ENCODE measurements around the gene MCUB.

Gene MCUB

DNA sequence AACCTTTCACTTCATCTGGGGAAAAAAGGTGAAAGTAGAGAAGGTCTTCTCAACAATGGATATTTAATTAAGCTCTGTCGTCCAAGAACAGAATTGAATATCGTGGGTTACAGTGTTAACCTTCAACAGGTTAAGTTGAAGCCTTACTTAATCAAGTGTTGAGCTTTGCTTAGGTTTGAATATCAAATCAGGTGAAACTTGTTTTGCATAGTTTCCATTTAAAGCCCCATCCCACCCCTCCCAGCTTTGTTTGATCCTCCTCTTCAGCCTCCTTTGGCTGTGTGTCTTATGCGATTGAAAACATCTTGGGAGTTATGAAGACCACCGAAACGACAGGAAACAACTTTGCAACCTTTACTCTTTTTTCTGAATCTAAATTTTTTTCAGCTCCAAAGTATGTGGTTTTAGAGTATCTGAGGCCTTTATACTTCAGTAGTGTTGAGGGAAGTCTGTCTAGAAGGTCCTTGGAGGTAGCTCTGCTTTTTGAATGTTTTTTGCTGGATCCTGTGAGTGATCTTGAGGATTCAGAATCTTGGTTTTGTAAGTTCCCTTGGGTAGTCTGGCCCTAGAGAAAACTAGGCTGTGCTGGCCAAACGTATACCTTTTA, 39.1 kb downstream of the MCUB start:
- H3K4me1 Mint-ChIP-seq = peaks cover 41% of the 10 kb centered on the region
- ATAC-seq = no peak
- no peak overlapping the region for H3K4me3 Mint-ChIP-seq
- peak overlapping the region in 1 of 2 donors; percentile 85 for H3K27ac Mint-ChIP-seq
- no peaks in the 10 kb centered on the region for H3K9me3 Mint-ChIP-seq
- DNase-seq = no peak
- H3K27me3 Mint-ChIP-seq = no peaks in the 10 kb centered on the region

DNA sequence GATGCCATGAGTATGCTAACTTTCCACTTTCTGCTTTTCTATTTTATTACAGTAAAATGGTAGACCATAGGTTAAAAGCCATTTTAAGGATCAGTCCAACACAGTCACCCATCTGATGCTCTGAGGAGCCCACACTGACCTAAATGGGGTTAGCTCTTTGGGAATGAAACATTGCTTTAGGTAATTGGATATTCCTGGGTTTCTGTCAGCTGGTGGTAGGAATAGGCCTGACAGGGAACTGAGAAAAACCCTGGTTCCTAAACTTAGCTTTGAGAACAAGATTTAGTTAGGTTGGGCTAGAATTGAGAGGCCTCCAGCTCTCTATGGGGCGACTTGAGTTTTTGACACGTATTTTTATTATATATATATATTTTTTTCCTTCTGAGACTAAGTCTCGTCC, 40.4 kb downstream of the MCUB start:
- no peak overlapping the region for H3K4me3 Mint-ChIP-seq
- ATAC-seq (no peak), DNase-seq (no peak)
- peaks cover 0 to 7% of the 10 kb centered on the region in 2 donors for H3K9me3 Mint-ChIP-seq
- no peak overlapping the region for H3K27ac Mint-ChIP-seq
- H3K27me3 Mint-ChIP-seq = no peaks in the 10 kb centered on the region
- H3K4me1 Mint-ChIP-seq = peaks cover 37% of the 10 kb centered on the region

DNA sequence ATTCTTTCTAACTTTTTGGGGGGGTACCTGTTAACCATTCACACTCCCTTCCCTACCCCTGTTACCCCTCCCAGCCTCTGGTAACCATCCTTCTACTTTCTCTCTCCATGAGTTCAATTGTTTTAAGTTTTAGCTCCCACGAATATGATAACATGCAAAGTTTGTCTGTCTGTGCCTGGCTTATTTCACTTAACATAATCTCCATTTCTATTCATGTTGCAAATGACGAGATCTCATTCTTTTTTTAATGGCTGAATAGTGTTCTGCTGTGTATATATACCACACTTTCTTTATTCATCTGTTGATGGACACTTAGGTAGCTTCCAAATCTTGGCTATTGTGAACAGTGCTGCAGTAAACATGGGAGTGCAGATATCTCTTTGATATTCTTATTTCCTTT, 41.3 kb downstream of the MCUB start:
- ATAC-seq (no peak), DNase-seq (no peak)
- H3K27ac Mint-ChIP-seq = no peak overlapping the region
- peaks cover 3 to 11% of the 10 kb centered on the region in 2 donors for H3K9me3 Mint-ChIP-seq
- no peak overlapping the region for H3K4me3 Mint-ChIP-seq
- peaks cover 41% of the 10 kb centered on the region for H3K4me1 Mint-ChIP-seq
- H3K27me3 Mint-ChIP-seq = no peaks in the 10 kb centered on the region

DNA sequence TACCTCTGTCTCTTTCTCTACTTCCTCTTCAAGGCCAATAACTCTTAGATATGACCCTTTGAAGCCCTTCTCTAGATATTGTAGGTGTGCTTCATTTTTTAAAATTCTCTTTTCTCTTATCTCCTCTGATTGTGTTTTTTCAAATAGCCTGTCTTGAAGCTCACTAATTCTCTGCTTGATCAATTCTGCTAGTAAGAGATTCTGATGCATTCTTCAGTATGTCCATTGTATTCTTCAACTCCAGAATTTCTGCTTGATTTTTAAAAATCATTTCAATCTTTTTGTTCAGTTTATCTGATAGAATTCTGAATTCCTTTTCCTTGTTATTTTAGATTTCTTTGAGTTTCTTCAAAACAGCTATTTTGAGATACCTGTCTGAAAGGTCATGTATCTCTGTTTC, 47.9 kb downstream of the MCUB start:
- Mint-ChIP-seq H3K4me1 (peaks cover 52% of the 10 kb centered on the region), H3K9me3 (peaks cover 13 to 33% of the 10 kb centered on the region in 2 donors), H3K27me3 (no peaks in the 10 kb centered on the region), H3K27ac (peak overlapping the region in 1 of 2 donors; percentile 66), H3K4me3 (no peak overlapping the region)
- DNase-seq = no peak
- ATAC-seq = no peak

DNA sequence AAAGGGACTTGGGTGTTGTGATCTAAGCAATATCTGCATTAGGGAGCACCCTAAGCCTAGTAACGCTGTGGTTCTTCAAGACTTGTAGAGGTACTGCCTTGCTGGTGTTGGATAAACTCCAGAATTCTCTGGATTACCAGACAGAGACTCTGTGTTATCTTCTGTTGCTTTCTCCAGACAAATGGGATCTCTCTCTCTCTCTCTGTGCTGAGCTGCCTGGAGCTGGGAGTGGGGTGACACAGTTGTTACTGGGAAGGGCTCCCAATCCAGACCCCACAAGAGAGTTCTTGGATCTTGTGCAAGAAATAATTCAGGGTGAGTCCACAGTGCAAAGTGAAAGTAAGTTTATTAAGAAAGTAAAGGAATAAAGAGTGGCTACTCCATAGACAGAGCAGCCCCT, 48.8 kb downstream of the MCUB start:
- peaks cover 13 to 33% of the 10 kb centered on the region in 2 donors for H3K9me3 Mint-ChIP-seq
- no peak overlapping the region for H3K27ac Mint-ChIP-seq
- no peak for ATAC-seq
- no peak for DNase-seq
- no peak overlapping the region for H3K4me3 Mint-ChIP-seq
- peaks cover 50% of the 10 kb centered on the region for H3K4me1 Mint-ChIP-seq
- H3K27me3 Mint-ChIP-seq = no peaks in the 10 kb centered on the region

DNA sequence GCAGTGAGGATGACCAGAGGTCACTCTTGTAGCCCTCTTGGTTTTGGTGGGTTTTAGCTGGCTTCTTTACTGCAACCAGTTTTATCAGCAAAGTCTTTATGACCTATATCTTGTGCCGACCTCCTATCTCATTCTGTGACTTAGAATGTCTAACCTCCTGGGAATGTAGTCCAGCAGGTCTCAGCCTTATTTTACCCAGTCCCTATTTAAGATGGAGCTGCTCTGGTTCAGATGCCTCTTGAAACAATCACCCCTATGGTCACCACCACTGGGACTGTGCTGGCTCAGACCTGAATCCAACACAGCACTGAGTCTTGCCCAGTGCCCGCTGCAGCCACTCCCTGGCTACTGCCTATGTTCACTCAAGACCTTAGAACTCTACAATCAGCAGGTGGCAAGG, 49.4 kb downstream of the MCUB start:
- DNase-seq (no peak), ATAC-seq (no peak)
- Mint-ChIP-seq H3K27ac (peak overlapping the region in 1 of 2 donors; percentile 95), H3K4me1 (peaks cover 55% of the 10 kb centered on the region), H3K9me3 (peaks cover 13 to 33% of the 10 kb centered on the region in 2 donors), H3K27me3 (no peaks in the 10 kb centered on the region), H3K4me3 (no peak overlapping the region)

DNA sequence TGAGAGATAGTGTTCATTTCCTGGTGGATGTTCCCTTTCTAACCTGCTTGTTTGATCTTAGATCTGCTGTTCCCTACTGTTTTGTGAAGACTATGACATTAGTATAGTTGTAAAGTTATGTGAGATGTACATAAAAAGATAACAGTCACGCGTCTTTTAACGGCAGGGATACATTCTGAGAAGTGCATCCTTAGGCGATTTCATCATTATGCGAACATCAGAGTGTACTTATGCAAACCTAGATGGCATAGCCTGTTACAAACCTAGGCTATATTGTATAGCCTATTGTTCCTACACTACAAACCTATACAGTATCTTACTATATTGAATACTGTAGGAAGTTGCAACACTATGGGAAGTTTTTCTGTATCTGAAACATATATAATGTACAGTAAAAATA, 50.4 kb downstream of the MCUB start:
- DNase-seq (no peak), ATAC-seq (no peak)
- H3K4me1 Mint-ChIP-seq = peaks cover 62% of the 10 kb centered on the region
- peak overlapping the region in 1 of 2 donors; percentile 15 for H3K27ac Mint-ChIP-seq
- H3K9me3 Mint-ChIP-seq = peaks cover 13 to 26% of the 10 kb centered on the region in 2 donors
- no peak overlapping the region for H3K4me3 Mint-ChIP-seq
- H3K27me3 Mint-ChIP-seq = no peaks in the 10 kb centered on the region

DNA sequence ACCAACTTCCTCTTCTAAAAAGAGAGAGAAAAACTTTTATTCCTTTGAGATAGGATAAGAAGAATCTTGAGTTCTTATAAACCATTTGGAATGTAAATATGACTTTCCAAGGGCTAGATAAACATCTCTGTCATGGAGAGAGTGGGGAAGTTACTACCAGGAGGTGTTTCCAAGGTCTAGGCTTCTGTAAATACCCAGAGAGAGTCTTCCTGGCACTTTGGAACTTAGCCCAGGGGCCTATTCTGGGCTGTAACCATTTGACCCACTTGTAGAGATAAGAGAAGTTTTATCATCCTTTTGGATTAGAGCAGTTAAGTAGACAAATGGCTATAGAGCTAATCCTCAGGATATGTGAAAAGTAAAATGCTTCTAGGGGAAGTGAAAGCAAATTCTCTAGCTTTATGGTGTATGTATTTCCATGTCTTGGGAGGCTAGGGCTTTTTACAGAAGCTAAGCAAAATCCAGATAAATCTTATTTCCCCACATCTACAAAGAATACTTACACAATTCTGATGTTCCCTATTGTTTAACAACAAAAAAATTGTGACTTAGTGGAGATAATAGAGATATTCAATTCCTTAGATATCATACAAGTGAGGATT, 51.1 kb downstream of the MCUB start:
- no peak overlapping the region for H3K4me3 Mint-ChIP-seq
- H3K27me3 Mint-ChIP-seq = no peaks in the 10 kb centered on the region
- H3K4me1 Mint-ChIP-seq = peaks cover 67% of the 10 kb centered on the region

DNA sequence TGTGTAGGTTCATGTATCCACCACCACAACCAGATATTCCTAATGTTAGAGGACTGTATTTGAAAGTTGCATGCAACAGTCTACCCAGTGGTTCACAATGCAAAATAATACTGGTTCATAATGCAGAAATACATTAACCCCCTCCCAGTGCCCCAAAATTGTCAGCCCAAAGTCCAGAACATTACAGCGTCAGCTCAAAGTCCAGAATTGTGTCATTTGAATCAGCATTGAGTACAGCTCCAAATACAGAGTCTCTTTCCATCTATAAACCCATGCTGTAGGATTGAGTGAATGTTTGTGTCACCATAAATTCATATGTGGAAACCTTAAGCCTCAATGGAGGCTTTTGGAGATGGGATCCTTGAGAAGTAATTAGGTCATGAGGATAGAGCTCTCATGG, 54.0 kb downstream of the MCUB start:
- Mint-ChIP-seq H3K4me1 (peaks cover 68% of the 10 kb centered on the region), H3K9me3 (peaks cover 0 to 8% of the 10 kb centered on the region in 2 donors), H3K27ac (no peak overlapping the region), H3K4me3 (no peak overlapping the region), H3K27me3 (no peaks in the 10 kb centered on the region)
- DNase-seq (no peak), ATAC-seq (no peak)

More for the DNA sequence above, 51.1 kb downstream of the MCUB start:
- no peak for DNase-seq
- Mint-ChIP-seq H3K27ac (peak overlapping the region in 1 of 2 donors; percentile 55), H3K9me3 (peaks cover 12 to 24% of the 10 kb centered on the region in 2 donors)
- ATAC-seq = no peak

DNA sequence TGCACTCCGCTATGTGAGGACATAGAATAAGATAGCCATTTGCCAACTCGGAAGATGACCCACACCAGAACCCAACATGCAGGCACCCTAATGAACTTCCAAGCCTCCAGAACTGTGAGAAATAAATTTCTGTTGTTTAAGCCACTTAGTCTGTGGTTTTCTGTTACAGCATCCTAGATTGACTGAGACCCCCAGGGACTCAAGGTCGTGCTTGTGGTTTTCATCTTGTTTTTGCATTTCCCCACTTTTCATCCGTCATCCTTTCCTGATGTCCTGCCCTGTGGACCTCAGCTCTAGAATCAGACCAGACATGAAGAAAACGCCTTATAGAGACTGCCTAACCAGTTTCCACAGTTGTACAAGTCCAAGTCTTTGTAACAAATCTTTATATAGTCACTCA, 54.4 kb downstream of the MCUB start:
- Mint-ChIP-seq H3K9me3 (peaks cover 0 to 5% of the 10 kb centered on the region in 2 donors), H3K27ac (no peak overlapping the region), H3K4me1 (peaks cover 64% of the 10 kb centered on the region), H3K4me3 (no peak overlapping the region), H3K27me3 (no peaks in the 10 kb centered on the region)
- ATAC-seq = no peak
- no peak for DNase-seq

DNA sequence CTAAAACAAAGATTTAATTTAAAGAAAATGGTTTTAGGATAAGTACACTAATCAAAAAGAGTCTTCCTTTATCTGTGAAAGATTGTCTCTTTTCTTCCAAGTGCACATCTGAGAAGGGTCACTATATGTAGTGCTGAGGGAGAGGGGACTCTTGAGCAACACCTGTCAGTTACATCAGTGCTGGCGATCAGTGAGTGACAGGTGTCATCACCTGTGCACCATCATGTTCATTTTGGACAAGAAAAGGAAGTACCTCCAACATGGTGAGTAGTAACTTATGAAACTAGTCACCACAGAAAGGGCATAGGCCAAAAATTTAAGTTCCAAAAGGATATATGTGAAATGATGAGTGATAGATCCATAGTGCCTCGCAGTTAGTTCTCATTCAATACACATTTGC, 55.7 kb downstream of the MCUB start:
- H3K9me3 Mint-ChIP-seq = no peaks in the 10 kb centered on the region
- ATAC-seq = no peak
- no peak for DNase-seq
- peaks cover 53% of the 10 kb centered on the region for H3K4me1 Mint-ChIP-seq
- H3K27ac Mint-ChIP-seq = no peak overlapping the region
- H3K4me3 Mint-ChIP-seq = no peak overlapping the region
- no peaks in the 10 kb centered on the region for H3K27me3 Mint-ChIP-seq

DNA sequence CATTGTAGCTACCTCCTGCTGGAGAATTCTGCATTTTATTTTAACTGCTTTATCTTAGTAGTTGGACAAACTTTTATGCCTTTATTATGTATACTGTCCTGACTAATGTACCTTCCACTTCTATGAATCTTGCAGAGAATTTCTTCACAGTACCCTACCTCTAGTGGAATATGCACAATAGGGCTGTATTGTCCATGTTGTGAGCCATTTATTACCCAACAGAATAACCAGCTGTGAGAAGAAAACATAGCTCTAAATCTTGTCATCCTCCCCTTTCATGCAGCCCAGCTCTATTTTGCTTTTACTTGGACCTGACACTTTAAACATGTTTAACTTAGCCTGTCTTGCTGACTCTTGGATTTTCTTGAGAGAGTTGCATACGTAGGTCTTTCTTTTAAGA, 56.2 kb downstream of the MCUB start:
- DNase-seq (no peak), ATAC-seq (no peak)
- H3K27me3 Mint-ChIP-seq = no peaks in the 10 kb centered on the region
- H3K27ac Mint-ChIP-seq = no peak overlapping the region
- H3K9me3 Mint-ChIP-seq = no peaks in the 10 kb centered on the region
- no peak overlapping the region for H3K4me3 Mint-ChIP-seq
- peaks cover 50% of the 10 kb centered on the region for H3K4me1 Mint-ChIP-seq

DNA sequence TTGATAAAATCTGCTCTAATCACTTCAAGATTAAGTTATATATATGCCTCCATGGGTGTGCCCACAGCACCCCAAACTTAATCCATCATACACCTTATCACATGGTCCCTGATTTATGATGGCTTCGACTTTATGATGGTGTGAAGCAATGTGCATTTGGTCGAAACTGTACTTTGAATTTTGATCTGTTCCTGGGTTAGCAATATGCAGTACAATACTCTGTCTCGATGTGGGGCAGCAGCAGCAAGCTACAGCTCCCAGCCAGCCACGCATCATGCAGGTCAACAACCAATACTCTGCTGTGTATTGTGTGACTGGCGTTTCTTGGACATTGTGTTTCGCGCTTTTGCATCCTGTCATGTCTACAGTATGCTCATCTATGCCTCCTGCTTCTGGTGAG, 62.6 kb downstream of the MCUB start:
- Mint-ChIP-seq H3K4me1 (peaks cover 24% of the 10 kb centered on the region), H3K9me3 (no peaks in the 10 kb centered on the region), H3K27me3 (no peaks in the 10 kb centered on the region), H3K27ac (no peak overlapping the region), H3K4me3 (no peak overlapping the region)
- ATAC-seq = no peak
- DNase-seq = no peak

DNA sequence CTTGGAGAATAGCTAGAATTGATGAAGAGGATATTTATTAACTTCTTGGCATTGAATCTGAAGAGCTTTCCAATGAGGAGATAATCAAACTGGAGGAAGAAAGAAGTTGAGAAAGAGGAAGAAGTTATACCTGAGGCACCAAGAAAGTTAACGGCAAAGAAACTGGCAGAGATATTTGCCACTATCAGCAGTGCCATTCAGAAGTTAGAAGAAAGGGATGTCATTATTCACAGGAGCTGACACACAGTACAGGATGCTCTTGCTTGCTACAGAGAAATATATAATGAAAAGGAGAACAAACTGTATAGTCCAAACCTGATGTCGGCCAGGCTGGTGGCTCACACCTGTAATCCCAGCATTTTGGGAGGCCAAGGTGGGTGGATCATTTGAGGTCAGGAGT, 64.5 kb downstream of the MCUB start:
- no peak overlapping the region for H3K4me3 Mint-ChIP-seq
- H3K4me1 Mint-ChIP-seq = peaks cover 28% of the 10 kb centered on the region
- no peaks in the 10 kb centered on the region for H3K27me3 Mint-ChIP-seq
- H3K9me3 Mint-ChIP-seq = no peaks in the 10 kb centered on the region
- H3K27ac Mint-ChIP-seq = no peak overlapping the region
- DNase-seq = no peak
- no peak for ATAC-seq

DNA sequence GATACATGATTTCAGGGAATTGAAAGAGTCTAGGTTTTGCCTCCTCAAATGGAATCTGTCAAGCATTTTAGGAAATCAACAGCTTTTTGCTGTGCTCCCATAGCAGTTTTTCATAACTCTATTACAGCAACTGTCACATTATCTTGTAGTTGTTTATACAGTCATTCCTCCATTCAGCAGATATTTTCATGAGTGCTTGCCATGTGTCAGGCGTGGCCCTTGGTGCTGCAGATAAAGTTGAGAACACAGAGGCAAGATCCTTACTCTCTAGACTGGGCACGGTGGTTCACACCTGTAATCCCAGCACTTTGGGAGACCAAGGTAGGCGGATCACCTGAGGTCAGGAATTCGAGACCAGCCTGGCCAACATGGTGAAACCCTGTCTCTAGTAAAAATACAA, 67.3 kb downstream of the MCUB start:
- peaks cover 47% of the 10 kb centered on the region for H3K4me1 Mint-ChIP-seq
- ATAC-seq (no peak), DNase-seq (no peak)

DNA sequence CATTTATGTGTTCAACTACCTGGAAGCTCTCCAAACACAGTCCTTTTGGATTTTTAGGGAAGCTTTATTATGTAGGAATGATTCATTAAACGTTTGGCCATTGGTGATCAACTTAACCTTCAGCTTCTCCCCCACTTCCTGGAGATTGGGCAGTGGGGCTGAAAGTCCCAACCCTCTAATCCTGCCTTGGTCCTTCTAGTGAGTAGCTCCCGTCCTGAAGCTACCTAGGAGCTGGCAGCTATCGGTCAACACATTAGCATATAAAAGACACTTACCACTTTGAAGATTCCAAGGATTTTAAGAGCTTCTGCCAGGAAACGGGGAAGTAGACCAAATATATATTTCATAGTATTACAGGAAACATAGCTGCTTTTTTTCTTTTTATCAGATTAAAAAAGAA, 69.7 kb downstream of the MCUB start:
- DNase-seq = no peak
- no peaks in the 10 kb centered on the region for H3K27me3 Mint-ChIP-seq
- no peaks in the 10 kb centered on the region for H3K9me3 Mint-ChIP-seq
- ATAC-seq = no peak
- H3K27ac Mint-ChIP-seq = no peak overlapping the region
- H3K4me1 Mint-ChIP-seq = peaks cover 47% of the 10 kb centered on the region
- H3K4me3 Mint-ChIP-seq = no peak overlapping the region

More for the DNA sequence above, 67.3 kb downstream of the MCUB start:
- no peak overlapping the region for H3K27ac Mint-ChIP-seq
- H3K27me3 Mint-ChIP-seq = no peaks in the 10 kb centered on the region
- no peak overlapping the region for H3K4me3 Mint-ChIP-seq
- H3K9me3 Mint-ChIP-seq = no peaks in the 10 kb centered on the region
